Measurements from ENCODE around the gene WRAP53. TPM values are rescaled to one million over a fixed set of nuclear protein-coding genes. Genes with fewer than 3 reads are reported as not detected.

The WRAP53 gene
- total and polyA plus RNA-seq, 4 donors = 1.8 to 3.3 (median 2.6) TPM

DNA sequence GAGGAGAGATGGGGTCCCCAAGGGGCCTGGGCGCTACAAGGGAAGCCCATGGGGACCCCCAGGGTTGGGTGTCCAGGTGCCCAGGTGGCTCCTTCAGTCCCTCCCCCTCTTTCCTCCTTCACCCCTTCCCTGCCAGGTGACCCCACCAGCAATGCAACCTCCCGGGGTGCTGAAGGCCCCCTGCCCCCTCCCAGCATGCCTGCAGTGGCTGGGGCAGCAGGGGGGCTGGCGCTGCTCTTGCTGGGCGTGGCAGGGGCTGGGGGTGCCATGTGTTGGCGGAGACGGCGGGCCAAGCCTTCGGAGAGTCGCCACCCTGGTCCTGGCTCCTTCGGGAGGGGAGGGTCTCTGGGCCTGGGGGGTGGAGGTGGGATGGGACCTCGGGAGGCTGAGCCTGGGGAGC lies 20.8 kb downstream of the WRAP53 start:
- WGBS = 80% methylated on average over 11 of the region's 11 CpGs
- no peak overlapping the region for H3K27ac ChIP-seq (ENCODE audit: low read depth in 1 of 2, low read length in 2 of 2)
- no peak overlapping the region for H3K4me3 ChIP-seq (ENCODE audit: low read depth in 1 of 3, low read length in 3 of 3)
- no peaks in the 10 kb centered on the region for H3K36me3 ChIP-seq (ENCODE audit: control insufficient read depth in 4 of 4, insufficient read depth in 3 of 4, low read depth in 1 of 4, low read length in 3 of 4)
- no peak for DNase-seq (ENCODE audit: low spot score)
- H3K9ac ChIP-seq (ENCODE audit: low read depth in 1 of 2, low read length in 2 of 2) = no peak overlapping the region
- H3K27me3 ChIP-seq (ENCODE audit: control insufficient read depth in 4 of 4, insufficient read depth in 4 of 4, low read length in 3 of 4) = peaks cover 0 to 21% (median 11%) of the 10 kb centered on the region in 4 donors
- peaks cover 1 to 6% (median 2%) of the 10 kb centered on the region in 4 donors for H3K4me1 ChIP-seq (ENCODE audit: control insufficient read depth in 4 of 4, insufficient read depth in 4 of 4, low read length in 3 of 4)
- no peak for TF ChIP-seq JUND (IDR thresholded peaks at IDR 0.05)
- TF ChIP-seq FOXA1 (IDR thresholded peaks at IDR 0.05) = no peak
- TF ChIP-seq, protein P1, sequence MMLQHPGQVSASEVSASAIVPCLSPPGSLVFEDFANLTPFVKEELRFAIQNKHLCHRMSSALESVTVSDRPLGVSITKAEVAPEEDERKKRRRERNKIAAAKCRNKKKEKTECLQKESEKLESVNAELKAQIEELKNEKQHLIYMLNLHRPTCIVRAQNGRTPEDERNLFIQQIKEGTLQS (IDR thresholded peaks at IDR 0.05) = no peak
- TF ChIP-seq TAF1 (conservative IDR thresholded peaks at IDR 0.05) = no peak
- no peak for TF ChIP-seq SP1 (IDR thresholded peaks at IDR 0.05)
- no peak for TF ChIP-seq YY1 (IDR thresholded peaks at IDR 0.05)
- TF ChIP-seq, protein P2, sequence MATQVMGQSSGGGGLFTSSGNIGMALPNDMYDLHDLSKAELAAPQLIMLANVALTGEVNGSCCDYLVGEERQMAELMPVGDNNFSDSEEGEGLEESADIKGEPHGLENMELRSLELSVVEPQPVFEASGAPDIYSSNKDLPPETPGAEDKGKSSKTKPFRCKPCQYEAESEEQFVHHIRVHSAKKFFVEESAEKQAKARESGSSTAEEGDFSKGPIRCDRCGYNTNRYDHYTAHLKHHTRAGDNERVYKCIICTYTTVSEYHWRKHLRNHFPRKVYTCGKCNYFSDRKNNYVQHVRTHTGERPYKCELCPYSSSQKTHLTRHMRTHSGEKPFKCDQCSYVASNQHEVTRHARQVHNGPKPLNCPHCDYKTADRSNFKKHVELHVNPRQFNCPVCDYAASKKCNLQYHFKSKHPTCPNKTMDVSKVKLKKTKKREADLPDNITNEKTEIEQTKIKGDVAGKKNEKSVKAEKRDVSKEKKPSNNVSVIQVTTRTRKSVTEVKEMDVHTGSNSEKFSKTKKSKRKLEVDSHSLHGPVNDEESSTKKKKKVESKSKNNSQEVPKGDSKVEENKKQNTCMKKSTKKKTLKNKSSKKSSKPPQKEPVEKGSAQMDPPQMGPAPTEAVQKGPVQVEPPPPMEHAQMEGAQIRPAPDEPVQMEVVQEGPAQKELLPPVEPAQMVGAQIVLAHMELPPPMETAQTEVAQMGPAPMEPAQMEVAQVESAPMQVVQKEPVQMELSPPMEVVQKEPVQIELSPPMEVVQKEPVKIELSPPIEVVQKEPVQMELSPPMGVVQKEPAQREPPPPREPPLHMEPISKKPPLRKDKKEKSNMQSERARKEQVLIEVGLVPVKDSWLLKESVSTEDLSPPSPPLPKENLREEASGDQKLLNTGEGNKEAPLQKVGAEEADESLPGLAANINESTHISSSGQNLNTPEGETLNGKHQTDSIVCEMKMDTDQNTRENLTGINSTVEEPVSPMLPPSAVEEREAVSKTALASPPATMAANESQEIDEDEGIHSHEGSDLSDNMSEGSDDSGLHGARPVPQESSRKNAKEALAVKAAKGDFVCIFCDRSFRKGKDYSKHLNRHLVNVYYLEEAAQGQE (IDR thresholded peaks at IDR 0.05) = no peak
- TF ChIP-seq GABPA (IDR thresholded peaks at IDR 0.05 in 1 of 2, conservative IDR thresholded peaks at IDR 0.05 in 1 of 2) = no peak
- H3K9me3 ChIP-seq (ENCODE audit: control insufficient read depth in 4 of 4, low read length in 3 of 4) = no peaks in the 10 kb centered on the region

DNA sequence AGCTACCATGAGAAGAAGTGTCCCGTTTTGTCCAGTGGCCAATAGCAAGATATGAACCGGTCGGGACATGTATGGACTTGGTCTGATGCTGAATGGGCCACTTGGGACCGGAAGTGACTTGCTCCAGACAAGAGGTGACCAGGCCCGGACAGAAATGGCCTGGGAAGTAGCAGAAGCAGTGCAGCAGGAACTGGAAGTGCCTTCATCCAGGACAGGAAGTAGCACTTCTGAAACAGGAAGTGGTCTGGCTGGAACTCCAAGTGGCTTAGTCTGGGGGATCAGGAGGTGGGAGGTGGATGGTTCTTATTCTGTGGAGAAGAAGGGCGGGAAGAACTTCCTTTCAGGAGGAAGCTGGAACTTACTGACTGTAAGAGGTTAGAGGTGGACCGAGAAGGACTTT lies 22.0 kb downstream of the WRAP53 start:
- H3K9me3 ChIP-seq (ENCODE audit: control insufficient read depth in 4 of 4, low read length in 3 of 4) = no peaks in the 10 kb centered on the region
- no peak overlapping the region for H3K27ac ChIP-seq (ENCODE audit: low read depth in 1 of 2, low read length in 2 of 2)
- no peaks in the 10 kb centered on the region for H3K4me1 ChIP-seq (ENCODE audit: control insufficient read depth in 4 of 4, insufficient read depth in 4 of 4, low read length in 3 of 4)
- TF ChIP-seq, protein P3, sequence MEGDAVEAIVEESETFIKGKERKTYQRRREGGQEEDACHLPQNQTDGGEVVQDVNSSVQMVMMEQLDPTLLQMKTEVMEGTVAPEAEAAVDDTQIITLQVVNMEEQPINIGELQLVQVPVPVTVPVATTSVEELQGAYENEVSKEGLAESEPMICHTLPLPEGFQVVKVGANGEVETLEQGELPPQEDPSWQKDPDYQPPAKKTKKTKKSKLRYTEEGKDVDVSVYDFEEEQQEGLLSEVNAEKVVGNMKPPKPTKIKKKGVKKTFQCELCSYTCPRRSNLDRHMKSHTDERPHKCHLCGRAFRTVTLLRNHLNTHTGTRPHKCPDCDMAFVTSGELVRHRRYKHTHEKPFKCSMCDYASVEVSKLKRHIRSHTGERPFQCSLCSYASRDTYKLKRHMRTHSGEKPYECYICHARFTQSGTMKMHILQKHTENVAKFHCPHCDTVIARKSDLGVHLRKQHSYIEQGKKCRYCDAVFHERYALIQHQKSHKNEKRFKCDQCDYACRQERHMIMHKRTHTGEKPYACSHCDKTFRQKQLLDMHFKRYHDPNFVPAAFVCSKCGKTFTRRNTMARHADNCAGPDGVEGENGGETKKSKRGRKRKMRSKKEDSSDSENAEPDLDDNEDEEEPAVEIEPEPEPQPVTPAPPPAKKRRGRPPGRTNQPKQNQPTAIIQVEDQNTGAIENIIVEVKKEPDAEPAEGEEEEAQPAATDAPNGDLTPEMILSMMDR (IDR thresholded peaks at IDR 0.05; ENCODE audit: low read depth, low read length, missing input control) = no peak
- TF ChIP-seq, protein P4, sequence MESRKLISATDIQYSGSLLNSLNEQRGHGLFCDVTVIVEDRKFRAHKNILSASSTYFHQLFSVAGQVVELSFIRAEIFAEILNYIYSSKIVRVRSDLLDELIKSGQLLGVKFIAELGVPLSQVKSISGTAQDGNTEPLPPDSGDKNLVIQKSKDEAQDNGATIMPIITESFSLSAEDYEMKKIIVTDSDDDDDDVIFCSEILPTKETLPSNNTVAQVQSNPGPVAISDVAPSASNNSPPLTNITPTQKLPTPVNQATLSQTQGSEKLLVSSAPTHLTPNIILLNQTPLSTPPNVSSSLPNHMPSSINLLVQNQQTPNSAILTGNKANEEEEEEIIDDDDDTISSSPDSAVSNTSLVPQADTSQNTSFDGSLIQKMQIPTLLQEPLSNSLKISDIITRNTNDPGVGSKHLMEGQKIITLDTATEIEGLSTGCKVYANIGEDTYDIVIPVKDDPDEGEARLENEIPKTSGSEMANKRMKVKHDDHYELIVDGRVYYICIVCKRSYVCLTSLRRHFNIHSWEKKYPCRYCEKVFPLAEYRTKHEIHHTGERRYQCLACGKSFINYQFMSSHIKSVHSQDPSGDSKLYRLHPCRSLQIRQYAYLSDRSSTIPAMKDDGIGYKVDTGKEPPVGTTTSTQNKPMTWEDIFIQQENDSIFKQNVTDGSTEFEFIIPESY (IDR thresholded peaks at IDR 0.05) = no peak
- TF ChIP-seq RXRA (IDR thresholded peaks at IDR 0.05) = no peak
- TF ChIP-seq TAF1 (conservative IDR thresholded peaks at IDR 0.05) = no peak
- TF ChIP-seq HNF4G (IDR thresholded peaks at IDR 0.05) = no peak
- TF ChIP-seq NR2F2 (IDR thresholded peaks at IDR 0.05) = no peak
- TF ChIP-seq SP1 (IDR thresholded peaks at IDR 0.05) = no peak
- TF ChIP-seq, protein P5, sequence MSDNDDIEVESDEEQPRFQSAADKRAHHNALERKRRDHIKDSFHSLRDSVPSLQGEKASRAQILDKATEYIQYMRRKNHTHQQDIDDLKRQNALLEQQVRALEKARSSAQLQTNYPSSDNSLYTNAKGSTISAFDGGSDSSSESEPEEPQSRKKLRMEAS (IDR thresholded peaks at IDR 0.05) = no peak
- no peak for TF ChIP-seq YY1 (IDR thresholded peaks at IDR 0.05)
- TF ChIP-seq RAD21 (IDR thresholded peaks at IDR 0.05) = no peak
- TF ChIP-seq FOXA1 (IDR thresholded peaks at IDR 0.05) = no peak
- TF ChIP-seq HNF4A (conservative IDR thresholded peaks at IDR 0.05) = no peak
- TF ChIP-seq, protein P2 (IDR thresholded peaks at IDR 0.05) = no peak
- 77% methylated on average over 7 of the region's 7 CpGs for WGBS
- DNase-seq (ENCODE audit: low spot score) = no peak
- H3K4me3 ChIP-seq (ENCODE audit: low read depth in 1 of 3, low read length in 3 of 3) = no peak overlapping the region
- H3K9ac ChIP-seq (ENCODE audit: low read depth in 1 of 2, low read length in 2 of 2) = no peak overlapping the region
- no peaks in the 10 kb centered on the region for H3K36me3 ChIP-seq (ENCODE audit: control insufficient read depth in 4 of 4, insufficient read depth in 3 of 4, low read depth in 1 of 4, low read length in 3 of 4)
- H3K27me3 ChIP-seq (ENCODE audit: control insufficient read depth in 4 of 4, insufficient read depth in 4 of 4, low read length in 3 of 4) = peaks cover 0 to 26% (median 11%) of the 10 kb centered on the region in 4 donors

All from liver (tissue), 9 donors.